GM21737 (cell line): ENCODE results near the gene TMBIM1.

Experiments used
- ATAC-seq: cut with Tn5 transposase; IDR thresholded peaks from one replicate; pipeline ENCODE4 v1.9.1; 2021; ENCODE audit warnings: mild to moderate bottlenecking, moderate library complexity; ENCODE audit not compliant: unreplicated experiment

The TMBIM1 gene

DNA sequence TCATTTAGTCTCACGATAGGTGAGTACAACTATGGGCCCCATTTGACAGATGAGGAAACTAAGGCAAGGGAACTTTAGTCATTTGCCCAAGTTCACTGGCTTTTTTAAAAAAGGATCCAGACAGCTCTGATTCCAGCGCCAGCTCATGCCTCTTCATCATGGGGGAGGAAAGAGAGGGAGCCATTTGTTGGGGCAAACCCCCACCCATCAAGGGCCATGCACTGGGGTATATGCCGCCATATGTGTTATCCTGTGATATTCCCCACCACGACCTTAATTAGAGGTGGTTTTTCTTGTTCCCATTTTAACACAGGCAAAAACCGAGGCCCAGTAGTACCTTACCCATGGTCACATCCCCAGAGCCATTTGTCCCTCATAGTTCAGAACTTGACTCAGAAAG, 32.1 kb downstream of the TMBIM1 start:
- no peak for ATAC-seq

DNA sequence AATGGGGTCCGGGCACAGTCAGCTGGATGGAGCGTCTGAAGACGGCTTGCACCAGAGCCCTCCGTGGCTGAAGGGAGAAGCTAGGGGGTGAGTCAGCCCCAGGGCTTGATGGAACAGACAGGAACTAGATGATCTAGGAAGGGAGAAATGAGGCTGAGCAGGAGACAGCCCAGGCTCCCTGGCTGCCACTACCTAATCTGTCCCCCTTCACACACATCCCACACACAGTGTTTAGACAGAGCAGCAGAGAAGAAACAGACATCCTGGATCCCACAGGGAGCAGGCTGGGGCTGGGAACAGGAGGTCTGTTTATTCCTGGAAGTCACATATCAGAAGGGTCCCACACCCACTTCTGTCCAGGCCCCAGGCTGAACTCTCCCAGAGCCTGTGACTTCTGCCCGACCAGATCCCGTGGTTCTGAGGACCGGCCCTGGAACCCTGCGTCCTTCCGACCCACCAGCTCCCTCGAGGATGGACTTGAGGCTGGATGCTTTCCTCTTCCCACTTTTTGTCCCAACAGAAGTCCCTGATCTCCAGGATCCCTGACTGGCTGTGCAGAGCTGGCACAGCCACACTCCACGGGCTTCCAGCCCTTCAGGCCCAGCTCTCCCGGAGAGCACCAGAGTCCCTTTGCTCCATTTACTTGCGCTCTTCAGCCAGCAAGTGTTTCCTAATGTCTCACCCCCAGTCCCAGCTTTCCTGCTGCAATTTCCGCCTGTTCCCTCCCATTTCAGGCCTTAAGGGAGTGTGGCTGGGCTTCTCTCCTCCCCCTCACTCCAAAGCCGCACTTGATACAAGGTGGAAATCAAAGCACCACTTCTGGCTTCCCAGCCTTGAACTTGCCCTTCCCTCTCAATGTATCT, 33.0 kb downstream of the TMBIM1 start:
- ATAC-seq = no peak

DNA sequence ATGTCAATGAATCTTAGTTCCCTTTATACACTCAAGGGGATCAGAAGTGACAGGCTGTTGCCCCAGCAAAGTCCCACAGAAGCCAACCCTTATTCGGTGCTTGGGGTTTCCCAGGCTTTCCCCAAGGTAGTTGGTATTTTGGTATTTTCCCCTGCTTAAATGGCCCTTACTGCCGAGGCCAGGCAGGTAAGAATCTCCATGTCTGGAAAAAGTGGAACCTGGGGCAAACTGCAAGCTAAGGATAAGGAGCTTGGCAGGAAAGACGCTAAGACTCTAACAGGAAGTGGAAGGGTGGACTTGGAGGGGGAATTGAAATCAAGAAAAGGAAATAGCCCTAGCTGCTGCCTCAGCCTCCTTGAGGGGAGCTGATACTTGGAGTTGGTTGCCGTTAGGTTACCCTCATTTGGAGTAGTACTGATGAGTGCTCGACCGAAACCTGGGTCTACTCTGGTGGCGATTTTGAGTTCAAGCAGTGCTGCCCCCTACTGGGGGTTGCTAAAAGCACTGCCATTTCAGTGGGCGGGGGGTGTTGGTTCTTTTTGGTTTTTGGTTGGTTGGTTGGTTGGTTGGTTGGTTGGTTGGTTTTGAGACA, 34.8 kb downstream of the TMBIM1 start:
- ATAC-seq = peak; percentile 54

DNA sequence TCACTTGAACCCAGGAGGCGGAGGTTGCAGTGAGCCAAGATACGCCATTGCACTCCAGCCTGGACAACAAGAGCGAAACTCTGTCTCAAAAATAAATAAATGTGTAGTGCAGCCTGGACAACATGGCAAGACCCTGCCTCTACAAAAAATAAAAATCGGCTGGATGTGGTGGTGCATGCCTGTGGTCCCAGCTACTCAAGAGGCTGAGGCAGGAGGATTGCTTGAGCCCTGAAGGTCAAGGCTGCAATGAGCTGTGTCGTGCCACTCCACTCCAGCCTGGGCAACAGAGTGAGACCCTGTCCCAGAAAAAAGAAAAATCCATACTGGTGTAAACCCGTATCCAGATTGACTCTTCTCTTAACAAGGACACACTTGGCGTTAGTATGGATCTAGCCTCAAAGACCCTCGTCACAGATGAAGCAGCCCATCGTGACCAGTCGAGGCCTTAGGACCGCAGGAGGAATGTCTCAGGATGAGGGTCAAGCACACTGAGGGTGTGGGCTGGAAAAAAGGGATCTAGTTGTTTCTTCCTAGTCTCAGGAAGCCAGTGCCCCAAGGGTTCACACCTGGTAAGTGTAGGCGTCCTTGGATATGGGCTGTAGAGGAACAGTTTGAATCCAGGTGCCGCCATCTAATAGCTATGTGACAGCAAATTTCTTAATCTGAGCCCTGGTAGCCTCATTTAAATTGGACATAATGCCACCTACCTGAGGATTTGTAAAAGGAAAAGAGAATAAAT, 35.5 kb downstream of the TMBIM1 start:
- ATAC-seq = peak; percentile 5

DNA sequence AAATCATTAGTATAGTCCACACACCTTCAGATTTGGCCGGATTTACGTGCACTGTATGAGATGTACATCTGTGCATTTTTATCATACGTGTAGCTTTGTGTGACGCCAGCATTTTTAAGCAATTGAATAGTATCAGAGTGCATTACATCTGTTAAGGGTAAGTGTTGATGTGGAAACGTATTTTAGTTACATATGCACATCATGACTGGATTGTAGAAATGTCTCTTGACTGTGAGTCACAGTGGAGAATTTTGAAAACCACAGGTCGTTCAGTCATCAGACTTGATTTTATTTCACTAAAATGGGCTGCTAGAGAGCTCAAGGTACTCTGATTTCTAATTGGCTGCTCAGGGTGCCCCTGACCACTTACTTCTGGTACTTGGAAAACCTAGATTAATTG, 36.9 kb downstream of the TMBIM1 start:
- no peak for ATAC-seq

DNA sequence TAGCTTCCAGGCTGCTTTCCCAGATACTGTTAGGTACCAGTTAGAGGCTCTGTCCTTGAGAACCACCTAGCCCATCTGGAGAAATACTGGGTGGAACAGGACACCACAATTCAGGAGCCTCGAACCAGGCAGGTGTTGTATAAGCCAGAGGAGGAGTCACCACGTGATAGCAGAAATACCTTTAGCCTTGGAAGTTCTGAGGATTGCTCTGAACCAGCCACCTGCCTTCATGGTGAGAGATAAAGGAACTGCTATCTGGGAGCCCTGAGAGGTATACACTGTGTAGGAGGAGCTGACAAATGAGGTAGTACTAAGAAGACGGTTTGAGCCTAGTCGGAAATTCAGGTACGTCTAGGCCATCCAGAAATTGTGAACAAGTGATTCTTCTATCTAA, 39.1 kb downstream of the TMBIM1 start:
- ATAC-seq = no peak

DNA sequence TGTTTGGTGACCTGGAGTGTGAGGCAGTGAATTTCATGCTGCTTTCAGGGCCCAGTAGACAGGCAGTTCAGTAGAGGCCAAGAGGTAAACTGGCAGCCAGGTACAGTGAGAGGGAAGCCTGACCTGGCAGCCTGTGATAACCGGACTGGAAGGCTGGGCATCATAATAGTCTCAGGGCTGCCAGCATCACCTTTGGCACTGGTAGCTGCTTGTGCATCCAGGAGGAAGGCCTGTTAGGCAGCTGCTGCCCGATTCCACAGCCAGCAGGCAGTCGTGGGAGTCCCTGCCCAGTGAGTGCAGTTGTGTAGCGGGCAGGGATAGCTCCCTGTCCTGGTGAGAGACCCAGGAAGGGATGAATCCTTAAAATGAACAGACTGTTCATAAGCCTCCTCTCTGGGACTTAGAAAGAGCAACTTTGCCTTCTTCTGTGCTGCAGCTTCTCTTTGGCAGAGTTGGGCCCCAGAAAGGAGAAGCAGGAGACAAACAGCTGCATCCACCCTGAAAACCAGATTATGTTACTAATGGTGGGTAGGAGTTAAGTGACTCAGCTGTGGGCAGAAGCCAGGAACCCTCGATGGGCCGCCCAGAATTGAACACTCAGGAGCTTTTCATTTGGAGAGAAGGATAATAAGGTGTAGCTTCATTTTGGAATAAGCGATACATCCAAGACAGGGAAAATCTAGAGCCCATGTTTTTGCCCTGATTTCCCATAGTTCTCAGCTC, 39.6 kb downstream of the TMBIM1 start:
- ATAC-seq = no peak

DNA sequence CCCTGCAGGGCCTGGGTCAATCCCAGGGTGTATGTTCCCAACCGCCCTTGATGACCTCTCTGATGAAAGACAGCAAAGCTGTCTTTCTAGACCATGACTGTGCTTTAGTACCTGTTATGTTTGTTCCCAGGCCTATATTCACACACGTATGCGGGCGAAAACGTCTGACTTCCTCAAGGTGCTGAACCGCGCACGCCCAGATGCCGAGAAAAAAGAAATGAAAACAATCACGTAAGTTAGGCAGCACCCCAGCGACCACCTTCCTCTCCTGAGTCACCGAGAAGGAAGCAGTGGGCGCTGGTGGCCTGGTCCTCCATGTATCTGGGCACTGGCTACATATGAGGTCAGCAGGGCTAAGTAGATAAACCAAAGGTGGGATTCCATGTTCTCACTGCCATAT, 42.6 kb downstream of the TMBIM1 start:
- ATAC-seq = no peak

DNA sequence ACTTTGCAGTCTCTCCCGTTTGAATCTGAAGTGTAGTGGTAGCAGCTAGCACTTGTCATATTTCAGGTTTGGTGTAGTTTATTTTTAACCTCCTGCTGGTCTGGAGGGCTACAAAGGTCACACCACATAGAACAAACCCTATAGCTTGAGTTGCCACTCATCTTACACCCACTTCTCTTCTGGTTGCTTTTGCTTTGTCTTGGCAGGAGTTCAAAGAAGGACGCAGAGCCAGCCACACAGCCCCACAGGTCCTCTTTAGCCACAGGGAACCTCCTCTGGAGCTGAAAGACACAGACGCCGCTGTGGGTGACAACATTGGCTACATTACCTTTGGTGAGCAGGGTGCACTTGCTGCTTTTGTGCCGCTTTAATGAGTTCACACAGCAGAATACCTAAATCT, 47.1 kb downstream of the TMBIM1 start:
- no peak for ATAC-seq

DNA sequence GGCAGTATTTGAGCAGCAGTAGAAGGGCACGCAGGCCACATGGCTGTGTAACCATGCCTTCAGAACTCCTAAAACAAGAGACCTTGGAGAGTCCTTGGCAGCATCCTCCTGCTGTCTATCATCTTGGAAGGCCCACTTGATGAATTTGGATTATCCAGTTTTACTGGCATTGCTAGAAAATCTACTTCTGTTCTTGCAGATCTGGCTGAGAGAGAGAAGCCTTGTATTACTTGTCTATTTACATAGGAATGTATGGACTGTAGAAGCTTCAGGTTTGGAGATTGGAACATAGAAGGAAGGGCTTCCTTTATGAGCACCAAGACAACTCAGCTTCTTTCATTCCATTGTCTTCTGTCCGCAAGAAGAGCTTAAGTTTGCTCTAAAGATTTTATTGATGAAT, 47.6 kb downstream of the TMBIM1 start:
- no peak for ATAC-seq

DNA sequence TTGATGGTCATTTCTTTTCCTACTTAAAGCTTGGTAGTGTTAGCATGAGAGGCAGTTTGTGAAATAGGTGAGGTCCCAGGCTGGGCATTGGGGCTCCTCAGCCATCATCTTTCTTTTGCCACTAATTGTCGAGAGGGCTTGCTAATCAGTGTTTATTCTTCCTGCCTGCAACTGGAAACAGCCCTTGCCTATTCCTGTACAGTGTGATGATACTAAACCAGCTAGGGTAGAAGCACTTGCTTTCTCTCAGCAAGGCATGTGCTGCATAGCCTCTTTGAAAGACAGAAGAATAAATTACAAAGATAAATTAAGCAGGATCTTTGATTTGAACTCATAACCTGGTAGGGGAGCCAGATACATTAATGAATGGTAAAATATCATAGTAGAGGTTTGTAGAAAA, 48.1 kb downstream of the TMBIM1 start:
- ATAC-seq = no peak

DNA sequence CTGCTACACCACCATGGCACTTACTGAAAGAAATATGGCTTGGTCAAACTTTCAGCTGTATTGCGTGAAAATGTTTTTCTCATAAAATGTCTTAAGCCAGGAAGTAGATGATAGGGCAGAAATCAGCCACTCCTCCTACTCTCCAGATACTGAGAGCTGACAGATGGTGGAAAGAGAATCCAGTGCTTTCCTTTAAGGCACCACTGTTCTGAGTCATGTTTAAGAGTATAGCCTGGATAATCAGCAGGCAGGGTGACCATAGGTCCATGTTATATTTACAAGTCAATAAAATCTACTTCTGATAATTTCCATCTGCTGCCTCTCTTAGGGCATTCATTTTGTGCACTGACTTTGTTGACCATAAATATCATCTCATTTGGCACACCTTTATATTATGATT, 53.4 kb downstream of the TMBIM1 start:
- no peak for ATAC-seq

DNA sequence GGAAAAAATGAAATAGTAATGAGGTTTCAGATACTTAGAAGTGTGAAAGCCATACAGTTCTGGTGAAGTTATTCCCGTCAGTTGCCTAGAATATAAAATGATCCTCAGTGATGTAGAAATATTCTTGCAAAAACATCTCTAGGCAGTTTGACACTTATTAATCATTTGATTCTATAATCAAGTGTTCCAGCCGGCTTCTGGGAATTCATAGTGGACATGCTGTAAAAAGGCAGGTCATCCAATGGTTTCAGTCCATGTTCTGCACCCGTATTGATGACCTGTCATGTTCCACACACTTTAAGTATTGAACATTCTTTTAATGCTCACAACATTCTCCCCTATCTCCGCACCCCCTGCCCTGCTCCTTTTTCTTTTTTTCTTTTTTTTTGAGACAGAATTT, 55.5 kb downstream of the TMBIM1 start:
- ATAC-seq = no peak

DNA sequence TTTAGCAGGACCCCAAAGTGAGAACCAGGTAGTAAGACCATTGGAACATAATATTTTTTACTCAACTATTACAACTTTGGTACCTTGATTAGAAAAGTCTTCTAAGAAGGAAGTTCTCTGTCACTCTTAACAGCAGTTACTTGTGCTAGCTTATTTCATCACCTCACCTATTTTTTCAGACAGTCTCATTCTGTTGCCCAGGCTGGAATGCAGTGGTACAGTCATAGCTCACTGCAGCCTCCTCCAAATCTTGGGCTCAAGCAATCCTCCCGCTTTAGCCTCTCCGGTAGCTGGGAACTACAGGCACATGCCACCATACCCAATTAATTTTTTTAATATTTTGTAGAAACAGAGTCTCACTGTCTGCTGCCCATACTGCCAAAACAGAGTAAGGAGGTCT, 57.3 kb downstream of the TMBIM1 start:
- ATAC-seq = no peak

DNA sequence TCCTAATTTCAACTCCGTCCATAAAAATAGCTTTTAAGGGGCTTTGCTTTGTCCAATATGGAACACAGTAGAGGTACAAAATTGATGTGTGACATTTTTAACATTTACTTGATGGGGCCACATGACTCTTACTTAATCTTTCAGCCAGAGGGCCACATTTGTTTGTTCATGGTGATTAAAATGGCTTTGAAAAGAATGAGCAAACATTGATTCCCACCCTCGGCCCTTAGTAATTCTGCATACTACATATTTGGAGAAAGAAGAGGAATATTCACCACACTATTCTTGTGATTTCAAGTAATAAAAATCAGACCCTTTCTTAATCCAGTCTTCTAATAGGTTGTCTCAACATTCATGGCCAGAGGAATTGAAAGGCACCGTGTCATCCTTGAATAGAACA, 57.8 kb downstream of the TMBIM1 start:
- ATAC-seq = no peak

DNA sequence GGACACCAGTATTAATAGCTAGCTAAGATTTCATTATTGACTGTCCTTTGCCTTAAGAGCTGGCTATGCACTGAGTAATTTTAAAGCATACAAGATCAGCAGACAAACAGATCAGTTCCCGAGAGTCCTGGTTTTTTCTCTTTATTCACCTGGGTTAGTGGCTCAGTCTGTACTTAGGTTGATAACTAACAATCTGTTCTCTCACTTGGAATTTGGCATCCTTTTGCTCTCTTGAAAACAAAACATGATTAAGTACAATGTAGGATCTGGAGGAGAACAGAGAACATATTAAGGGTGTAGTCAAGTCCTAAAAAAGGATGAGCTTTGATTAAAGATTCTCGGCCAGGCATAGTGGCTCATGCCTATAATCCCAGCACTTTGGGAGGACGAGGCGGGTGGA, 58.8 kb downstream of the TMBIM1 start:
- no peak for ATAC-seq

DNA sequence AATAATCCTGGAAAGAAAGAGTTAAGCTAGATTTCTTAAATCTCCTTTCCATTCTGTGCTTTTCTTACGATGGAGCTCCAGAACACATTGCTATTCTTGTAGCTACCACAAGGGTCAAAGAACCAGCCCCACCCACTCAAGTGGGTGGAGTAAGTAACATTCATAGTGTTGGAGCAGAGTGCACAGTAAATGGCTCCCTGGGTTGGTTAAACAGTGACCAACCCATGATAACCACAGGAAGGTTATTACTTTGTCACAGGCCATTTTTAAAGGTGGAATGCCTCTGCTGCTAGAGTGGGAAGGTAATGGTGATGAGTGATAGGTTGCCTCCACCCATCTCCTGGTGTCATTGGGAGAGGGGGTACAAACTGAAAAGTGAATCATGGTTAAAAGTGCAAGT, 61.4 kb downstream of the TMBIM1 start:
- peak; percentile 49 for ATAC-seq

DNA sequence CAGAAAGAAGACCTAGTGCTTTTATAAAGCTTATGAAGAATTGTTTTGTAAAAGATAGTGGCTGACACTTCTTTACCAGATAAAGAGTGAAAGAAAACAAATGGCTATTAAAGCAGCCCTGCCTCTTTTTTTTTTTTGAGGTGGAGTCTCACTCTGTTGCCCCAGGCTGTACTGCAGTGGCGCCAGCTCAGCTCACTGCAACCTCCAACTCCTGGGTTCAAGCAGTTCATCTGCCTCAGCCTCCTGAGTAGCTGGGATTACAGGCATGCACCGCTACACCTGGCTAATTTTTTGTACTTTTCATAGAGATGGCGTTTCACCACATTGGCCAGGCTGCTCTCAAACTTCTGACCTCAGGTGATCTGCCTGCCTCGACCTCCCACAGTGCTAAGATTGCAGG, 62.5 kb downstream of the TMBIM1 start:
- ATAC-seq = no peak

DNA sequence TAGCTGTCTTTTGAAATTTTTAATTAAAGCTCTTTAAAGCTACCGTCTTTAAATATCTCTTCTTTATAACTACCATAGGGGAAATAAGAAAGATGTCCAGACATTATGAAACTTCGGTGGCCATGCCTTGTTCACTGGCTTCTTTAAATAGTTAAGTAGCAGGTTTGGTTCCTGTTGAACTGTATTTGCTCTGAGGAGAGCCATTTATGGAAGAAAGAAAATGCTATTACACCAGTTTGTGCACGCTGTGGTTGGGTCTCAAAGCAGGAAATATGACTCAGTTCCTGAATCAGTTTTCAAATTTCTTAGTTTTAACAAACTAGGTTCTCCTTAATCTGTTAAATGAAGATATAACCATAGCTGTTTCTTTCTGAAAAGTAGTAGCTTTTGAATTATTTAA, 63.1 kb downstream of the TMBIM1 start:
- ATAC-seq = peak; percentile 80

DNA sequence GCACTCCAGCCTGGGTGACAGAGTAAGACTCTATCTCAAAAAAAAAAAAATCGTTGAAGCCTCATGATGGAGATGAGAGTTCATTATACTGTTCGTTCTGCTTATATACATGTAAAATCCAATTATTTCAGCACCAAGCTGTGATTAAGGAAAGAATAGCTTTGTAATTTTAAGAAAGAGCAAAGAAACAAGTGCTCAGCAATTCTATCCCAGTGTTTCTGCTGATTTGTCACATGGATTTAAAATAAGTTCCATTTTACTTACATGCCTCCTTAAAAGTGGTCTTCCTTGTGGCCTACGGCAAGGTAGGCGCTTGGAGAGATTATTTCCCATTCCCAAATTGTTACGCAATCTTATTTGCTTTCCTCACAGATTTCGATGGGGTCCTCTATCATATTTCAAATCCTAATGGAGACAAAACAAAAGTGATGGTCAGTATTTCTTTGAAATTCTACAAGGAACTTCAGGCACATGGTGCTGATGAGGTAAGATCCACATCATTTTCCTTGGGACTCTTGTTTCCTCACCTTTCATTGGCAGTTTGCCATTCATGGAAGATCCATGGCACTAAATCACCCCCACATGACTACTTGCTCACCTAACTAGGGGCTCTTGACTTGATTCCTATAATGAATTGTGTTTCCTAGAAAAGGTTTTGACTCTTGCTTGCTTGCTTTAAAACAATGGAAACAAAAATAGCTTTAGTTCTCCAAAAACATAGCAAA, 63.8 kb downstream of the TMBIM1 start:
- ATAC-seq = peak; percentile 7

DNA sequence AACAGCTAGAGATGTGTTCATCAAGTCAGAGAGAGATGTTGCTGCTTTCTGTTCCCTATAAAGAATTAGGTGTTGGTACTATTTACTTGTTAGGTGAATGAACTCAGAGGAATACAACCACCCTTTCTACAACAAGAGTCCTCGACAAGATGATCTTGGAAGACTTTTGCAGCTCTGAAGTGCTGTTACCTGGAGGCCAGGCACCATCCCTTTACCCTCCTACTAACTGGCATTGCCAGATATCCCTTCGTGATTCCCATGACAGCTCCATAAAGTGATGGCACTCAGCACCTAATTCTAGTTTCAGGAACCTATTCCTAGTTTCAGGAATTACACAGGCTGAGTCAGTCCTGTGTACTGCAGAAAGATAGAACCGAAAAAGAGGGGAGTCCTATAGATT, 65.4 kb downstream of the TMBIM1 start:
- ATAC-seq = no peak
